Suprapubic skin (tissue), 3 donors: ENCODE results near the gene PTPRM.

Experiments
- POLR2AphosphoS5 ChIP-seq, 3 donors: sonication (generic); formaldehyde crosslinking; IDR thresholded peaks; one replicate each; pipeline ENCODE4 v1.6.1; 2017; ENCODE audit warnings: antibody characterized with exemption in 3 of 3
- TF ChIP-seq, protein P1 (sequence below), 2 donors: fragments of 200-600 bp in 1 of 2; fragments of 450-650 bp in 1 of 2; sonication (generic) in 1 of 2; IDR thresholded peaks; one replicate each; pipeline ENCODE4 v1.5.1; 2016 to 2019; ENCODE audit warnings: antibody characterized with exemption in 2 of 2, mild to moderate bottlenecking in 1 of 2, moderate library complexity in 1 of 2

- TF ChIP-seq, protein P1, sequence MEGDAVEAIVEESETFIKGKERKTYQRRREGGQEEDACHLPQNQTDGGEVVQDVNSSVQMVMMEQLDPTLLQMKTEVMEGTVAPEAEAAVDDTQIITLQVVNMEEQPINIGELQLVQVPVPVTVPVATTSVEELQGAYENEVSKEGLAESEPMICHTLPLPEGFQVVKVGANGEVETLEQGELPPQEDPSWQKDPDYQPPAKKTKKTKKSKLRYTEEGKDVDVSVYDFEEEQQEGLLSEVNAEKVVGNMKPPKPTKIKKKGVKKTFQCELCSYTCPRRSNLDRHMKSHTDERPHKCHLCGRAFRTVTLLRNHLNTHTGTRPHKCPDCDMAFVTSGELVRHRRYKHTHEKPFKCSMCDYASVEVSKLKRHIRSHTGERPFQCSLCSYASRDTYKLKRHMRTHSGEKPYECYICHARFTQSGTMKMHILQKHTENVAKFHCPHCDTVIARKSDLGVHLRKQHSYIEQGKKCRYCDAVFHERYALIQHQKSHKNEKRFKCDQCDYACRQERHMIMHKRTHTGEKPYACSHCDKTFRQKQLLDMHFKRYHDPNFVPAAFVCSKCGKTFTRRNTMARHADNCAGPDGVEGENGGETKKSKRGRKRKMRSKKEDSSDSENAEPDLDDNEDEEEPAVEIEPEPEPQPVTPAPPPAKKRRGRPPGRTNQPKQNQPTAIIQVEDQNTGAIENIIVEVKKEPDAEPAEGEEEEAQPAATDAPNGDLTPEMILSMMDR (IDR thresholded peaks at IDR 0.05) = no peak
- TF ChIP-seq POLR2AphosphoS5 (IDR thresholded peaks at IDR 0.05) = no peak
Observed at GRCh38 chr18:7697306-7697705, 130.2 kb downstream of the PTPRM start.
